22Rv1 (cell line): ENCODE measurements around the gene LSM10.

Experiments
- ZFX ChIP-seq: fragments of 450-650 bp; IDR thresholded peaks from 2 replicates; pipeline ENCODE4 v1.6.1; 2017; ENCODE audit warnings: antibody characterized with exemption, borderline replicate concordance
- TF ChIP-seq, protein P1 (sequence below): fragments of 450-650 bp; IDR thresholded peaks from 2 replicates; pipeline ENCODE4 v1.5.1; 2017; ENCODE audit warnings: mild to moderate bottlenecking

DNA sequence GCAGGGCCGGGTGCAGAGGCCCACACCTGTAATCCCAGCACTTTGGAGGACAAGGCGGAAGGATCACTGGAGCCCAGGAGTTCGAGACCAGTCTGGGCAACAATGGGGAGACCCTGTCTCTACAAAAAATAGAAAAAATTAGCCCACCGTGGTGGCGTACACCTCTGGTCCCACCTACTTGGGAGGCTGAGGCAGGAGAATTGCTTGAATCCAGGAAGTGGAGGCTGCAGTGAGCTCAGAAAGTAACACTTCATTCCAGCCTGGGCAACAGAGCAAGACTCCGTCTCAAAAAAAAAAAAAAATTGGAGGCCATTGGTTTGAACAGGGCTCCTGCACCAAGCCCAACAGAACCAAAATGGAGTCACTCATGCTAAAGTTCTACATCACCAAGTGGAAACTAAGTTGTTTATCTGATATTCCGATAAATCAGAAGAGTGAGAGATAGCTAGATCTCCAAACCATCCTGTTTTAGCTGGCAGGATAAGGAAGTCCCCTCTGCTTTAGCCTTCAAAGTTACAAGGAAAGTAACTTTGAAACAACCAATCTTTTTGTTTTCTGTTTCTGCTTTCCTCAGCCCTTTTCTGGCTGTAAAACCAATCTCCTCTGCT lies 766 bp upstream of the LSM10 start:
- TF ChIP-seq, protein P1, sequence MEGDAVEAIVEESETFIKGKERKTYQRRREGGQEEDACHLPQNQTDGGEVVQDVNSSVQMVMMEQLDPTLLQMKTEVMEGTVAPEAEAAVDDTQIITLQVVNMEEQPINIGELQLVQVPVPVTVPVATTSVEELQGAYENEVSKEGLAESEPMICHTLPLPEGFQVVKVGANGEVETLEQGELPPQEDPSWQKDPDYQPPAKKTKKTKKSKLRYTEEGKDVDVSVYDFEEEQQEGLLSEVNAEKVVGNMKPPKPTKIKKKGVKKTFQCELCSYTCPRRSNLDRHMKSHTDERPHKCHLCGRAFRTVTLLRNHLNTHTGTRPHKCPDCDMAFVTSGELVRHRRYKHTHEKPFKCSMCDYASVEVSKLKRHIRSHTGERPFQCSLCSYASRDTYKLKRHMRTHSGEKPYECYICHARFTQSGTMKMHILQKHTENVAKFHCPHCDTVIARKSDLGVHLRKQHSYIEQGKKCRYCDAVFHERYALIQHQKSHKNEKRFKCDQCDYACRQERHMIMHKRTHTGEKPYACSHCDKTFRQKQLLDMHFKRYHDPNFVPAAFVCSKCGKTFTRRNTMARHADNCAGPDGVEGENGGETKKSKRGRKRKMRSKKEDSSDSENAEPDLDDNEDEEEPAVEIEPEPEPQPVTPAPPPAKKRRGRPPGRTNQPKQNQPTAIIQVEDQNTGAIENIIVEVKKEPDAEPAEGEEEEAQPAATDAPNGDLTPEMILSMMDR, result no peak
- no peak for TF ChIP-seq ZFX
